ENCODE results near the gene SERPINB5. TPM values are rescaled to one million over a fixed set of nuclear protein-coding genes. Genes with fewer than 3 reads are reported as not detected.

The SERPINB5 gene
- total and polyA plus RNA-seq, 8 donors, result 0.44 TPM; not detected in 7

DNA sequence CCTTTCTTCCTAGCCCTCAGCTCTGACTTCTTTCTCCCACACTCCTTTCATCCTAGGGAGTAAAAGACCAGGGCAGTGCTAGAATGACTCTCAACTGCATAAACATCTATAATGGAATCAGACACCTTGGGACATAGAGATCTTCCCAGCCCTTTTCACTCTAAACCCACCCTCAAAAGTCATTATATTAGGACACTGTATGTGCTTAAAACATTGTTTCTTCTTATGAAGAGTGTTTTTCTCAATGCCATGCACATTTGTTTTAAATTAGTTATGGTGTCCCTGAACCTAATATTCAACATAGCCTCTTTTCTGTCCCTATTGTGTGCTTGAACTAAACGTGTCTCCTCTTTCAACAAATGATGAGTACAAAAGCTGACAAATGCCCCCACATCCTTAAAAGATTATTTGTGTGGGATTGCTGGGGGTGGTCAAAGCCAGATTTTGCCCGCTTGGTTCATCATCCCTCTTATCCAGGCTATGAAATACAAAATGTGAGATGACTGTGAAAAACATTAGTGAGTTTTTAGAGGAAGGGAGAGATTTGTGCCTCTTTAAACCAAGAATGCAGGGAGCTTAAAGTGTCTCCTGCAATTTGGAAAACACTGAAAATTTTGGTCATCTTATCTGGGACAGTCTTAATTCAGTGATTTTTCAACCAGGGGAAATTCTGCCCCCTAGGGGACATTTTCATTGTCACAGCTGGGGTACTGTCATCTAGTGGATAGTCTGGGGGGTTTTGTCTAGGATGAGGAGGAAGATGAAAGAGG is 29.0 kb downstream of the SERPINB5 start:
- intact Hi-C loops (cut with DNase I), result no loop called here
- H3K27ac ChIP-seq, result no peak overlapping the region
- peak in 2 of 4 donors; percentile 18 to 33 for TF ChIP-seq CTCF (IDR thresholded peaks at IDR 0.05)
- no peak overlapping the region for H3K4me3 ChIP-seq
- DNase-seq (no peak), ATAC-seq (no peak), FAIRE-seq (no peak)
- H3K9me3 ChIP-seq, result no peaks in the 10 kb centered on the region
- H3K36me3 ChIP-seq, result no peaks in the 10 kb centered on the region
- H3K27me3 ChIP-seq, result no peaks in the 10 kb centered on the region
- WGBS, 2 donors, result 39 to 52% methylated on average over 2 of the region's 2 CpGs
- H3K4me1 ChIP-seq, result no peaks in the 10 kb centered on the region

- no peak for TF ChIP-seq CTCF (IDR thresholded peaks at IDR 0.05)
Observed at GRCh38 chr18:63506336-63506646, 29.5 kb downstream of the SERPINB5 start.

GRCh38 chr18:63508596-63508995 is 31.8 kb downstream of the SERPINB5 start:
- DNase-seq (no peak), FAIRE-seq (no peak), ATAC-seq (no peak)
- Histone ChIP-seq H3K36me3 (no peaks in the 10 kb centered on the region), H3K27me3 (no peaks in the 10 kb centered on the region), H3K9me3 (no peaks in the 10 kb centered on the region), H3K4me3 (no peak overlapping the region), H3K27ac (no peak overlapping the region), H3K4me1 (no peaks in the 10 kb centered on the region)
- 49 to 60% methylated on average over 3 of the region's 3 CpGs for WGBS, 2 donors
- no peak for TF ChIP-seq CTCF (IDR thresholded peaks at IDR 0.05)
- intact Hi-C loops (cut with DNase I), result no loop called here

More at GRCh38 chr18:63506336-63506646, 29.5 kb downstream of the SERPINB5 start:
- no peak for FAIRE-seq
- WGBS, 2 donors, result 41 to 57% methylated on average over 3 of the region's 3 CpGs
- Histone ChIP-seq H3K27ac (no peak overlapping the region), H3K4me1 (no peaks in the 10 kb centered on the region), H3K36me3 (no peaks in the 10 kb centered on the region), H3K27me3 (no peaks in the 10 kb centered on the region), H3K9me3 (no peaks in the 10 kb centered on the region), H3K4me3 (no peak overlapping the region)
- ATAC-seq, result no peak
- intact Hi-C loops (cut with DNase I), result no loop called here
- DNase-seq, result no peak

- TF ChIP-seq CTCF (IDR thresholded peaks at IDR 0.05), result peak in 2 of 4 donors; percentile 13 to 20
- ATAC-seq (peak in 3 of 4 donors; percentile 57 to 63 (median 57)), FAIRE-seq (no peak), DNase-seq (peak in 1 of 6 donors; percentile 6)
- intact Hi-C loops (cut with DNase I), result loop anchor here in 2 of 3 donors (5.0 to 10.0 kb wide), 3 partner anchors 66 to 344 kb away; no protein-coding TSS in a partner anchor
- Histone ChIP-seq H3K36me3 (no peaks in the 10 kb centered on the region), H3K9me3 (no peaks in the 10 kb centered on the region), H3K4me1 (no peaks in the 10 kb centered on the region), H3K4me3 (no peak overlapping the region), H3K27me3 (no peaks in the 10 kb centered on the region), H3K27ac (no peak overlapping the region)
- WGBS, 2 donors, result 21% methylated on average over 7 of the region's 7 CpGs
Observed at GRCh38 chr18:63511285-63511684, 34.5 kb downstream of the SERPINB5 start.

GRCh38 chr18:63514326-63514725 is 37.6 kb downstream of the SERPINB5 start:
- no peak for TF ChIP-seq CTCF (IDR thresholded peaks at IDR 0.05)
- Histone ChIP-seq H3K4me3 (no peak overlapping the region), H3K36me3 (no peaks in the 10 kb centered on the region), H3K27ac (no peak overlapping the region), H3K27me3 (no peaks in the 10 kb centered on the region), H3K9me3 (no peaks in the 10 kb centered on the region), H3K4me1 (no peaks in the 10 kb centered on the region)
- intact Hi-C loops (cut with DNase I), result loop anchor here in 2 of 3 donors (5.0 to 10.0 kb wide), 3 partner anchors 63 to 340 kb away; no protein-coding TSS in a partner anchor
- ATAC-seq, result no peak
- 73 to 75% methylated on average over 6 of the region's 6 CpGs for WGBS, 2 donors
- no peak for FAIRE-seq
- no peak for DNase-seq

All from pancreas (tissue), 10 donors.